Measurements from ENCODE around the gene MMP28. TPM values are rescaled to one million over a fixed set of nuclear protein-coding genes. Genes with fewer than 3 reads are reported as not detected.

MMP28 gene
- total RNA-seq, 1 experiment from 2014 or later: 2.4 TPM

DNA sequence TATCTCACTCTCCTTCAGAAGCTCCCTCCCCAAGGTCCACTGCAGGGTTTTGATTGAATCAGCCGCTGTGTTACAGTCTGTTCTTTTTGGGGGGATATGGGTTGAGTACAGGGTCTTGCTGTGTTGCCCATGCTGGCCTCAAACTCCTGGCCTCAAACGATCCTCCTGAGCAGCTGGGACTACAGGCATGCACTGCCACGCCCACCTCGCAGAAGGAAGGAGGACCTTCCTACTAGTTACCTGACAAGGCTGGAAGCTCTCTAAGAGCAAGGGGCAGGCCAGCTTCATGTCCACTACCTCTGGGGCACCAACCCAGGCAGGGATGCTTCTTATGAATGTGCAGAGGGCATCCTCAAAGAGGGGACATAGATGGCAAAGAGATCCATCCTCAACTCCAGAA is 1.9 kb upstream of the MMP28 start:
- Histone ChIP-seq H2AFZ (ENCODE audit: low read length) (no peak overlapping the region), H3K27me3 (ENCODE audit: low read length) (no peaks in the 10 kb centered on the region), H3K4me1 (ENCODE audit: insufficient read depth, low read length) (peaks cover 10% of the 10 kb centered on the region; the same call in 1 of the 2 replicates), H3F3A (ENCODE audit: low read length, unreplicated experiment) (no peaks in the 10 kb centered on the region), H4K20me1 (ENCODE audit: low read length) (no peaks in the 10 kb centered on the region), H3K4me3 (ENCODE audit: low read length) (no peak overlapping the region), H3K9ac (ENCODE audit: low read length) (no peak overlapping the region), H3K9me3 (ENCODE audit: low read length) (no peaks in the 10 kb centered on the region), H3K27ac (ENCODE audit: low read length) (no peak overlapping the region), H3K36me3 (ENCODE audit: low read depth, low read length) (no peaks in the 10 kb centered on the region), H3K79me2 (ENCODE audit: low read length) (no peaks in the 10 kb centered on the region), H3K4me2 (ENCODE audit: low read length) (no peak overlapping the region), H3K9me2 (replicated peaks; ENCODE audit: low read length) (no peaks in the 10 kb centered on the region)
- DNase-seq: no peak
- CTCF ChIA-PET: no interaction called here
- intact Hi-C loops (cut with micrococcal nuclease): no loop called here
- TF ChIP-seq EZH2phosphoT487 (IDR thresholded peaks at IDR 0.05; ENCODE audit: borderline replicate concordance, low read length): no peak
- TF ChIP-seq, protein P1, sequence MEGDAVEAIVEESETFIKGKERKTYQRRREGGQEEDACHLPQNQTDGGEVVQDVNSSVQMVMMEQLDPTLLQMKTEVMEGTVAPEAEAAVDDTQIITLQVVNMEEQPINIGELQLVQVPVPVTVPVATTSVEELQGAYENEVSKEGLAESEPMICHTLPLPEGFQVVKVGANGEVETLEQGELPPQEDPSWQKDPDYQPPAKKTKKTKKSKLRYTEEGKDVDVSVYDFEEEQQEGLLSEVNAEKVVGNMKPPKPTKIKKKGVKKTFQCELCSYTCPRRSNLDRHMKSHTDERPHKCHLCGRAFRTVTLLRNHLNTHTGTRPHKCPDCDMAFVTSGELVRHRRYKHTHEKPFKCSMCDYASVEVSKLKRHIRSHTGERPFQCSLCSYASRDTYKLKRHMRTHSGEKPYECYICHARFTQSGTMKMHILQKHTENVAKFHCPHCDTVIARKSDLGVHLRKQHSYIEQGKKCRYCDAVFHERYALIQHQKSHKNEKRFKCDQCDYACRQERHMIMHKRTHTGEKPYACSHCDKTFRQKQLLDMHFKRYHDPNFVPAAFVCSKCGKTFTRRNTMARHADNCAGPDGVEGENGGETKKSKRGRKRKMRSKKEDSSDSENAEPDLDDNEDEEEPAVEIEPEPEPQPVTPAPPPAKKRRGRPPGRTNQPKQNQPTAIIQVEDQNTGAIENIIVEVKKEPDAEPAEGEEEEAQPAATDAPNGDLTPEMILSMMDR (conservative IDR thresholded peaks at IDR 0.05; ENCODE audit: low read depth, low read length): no peak
- TF ChIP-seq EZH2 (IDR thresholded peaks at IDR 0.05; ENCODE audit: low read length, unreplicated experiment): no peak
- BruUV-seq (replicated peaks): no TSS peak
- no peak for ATAC-seq
- POLR2A ChIA-PET (ENCODE audit: unreplicated experiment): no interaction called here

DNA sequence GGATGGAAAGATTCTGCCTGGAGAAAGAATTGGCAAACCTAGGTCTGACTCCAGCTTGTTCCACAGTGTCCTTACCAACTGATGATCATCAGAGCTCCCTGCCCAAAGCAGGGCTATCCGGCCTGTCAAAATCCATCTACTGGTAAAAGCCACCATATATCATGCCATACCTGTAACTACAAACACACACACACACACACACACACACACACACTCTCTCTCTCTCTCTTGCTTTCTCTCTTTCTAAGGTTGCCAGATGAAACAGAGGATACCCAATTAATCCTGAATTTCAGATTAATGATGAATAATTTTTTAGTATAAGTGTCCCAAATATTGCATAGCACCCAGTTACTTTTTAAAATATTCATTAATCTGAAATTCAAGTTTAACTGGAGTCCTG is 1.5 kb upstream of the MMP28 start:
- Histone ChIP-seq H3K9me2 (replicated peaks; ENCODE audit: low read length) (no peaks in the 10 kb centered on the region), H3K9me3 (ENCODE audit: low read length) (no peaks in the 10 kb centered on the region), H3F3A (ENCODE audit: low read length, unreplicated experiment) (no peaks in the 10 kb centered on the region), H4K20me1 (ENCODE audit: low read length) (no peaks in the 10 kb centered on the region), H3K27me3 (ENCODE audit: low read length) (no peaks in the 10 kb centered on the region), H3K4me3 (ENCODE audit: low read length) (no peak overlapping the region), H3K4me2 (ENCODE audit: low read length) (no peak overlapping the region), H2AFZ (ENCODE audit: low read length) (no peak overlapping the region), H3K36me3 (ENCODE audit: low read depth, low read length) (no peaks in the 10 kb centered on the region), H3K79me2 (ENCODE audit: low read length) (no peaks in the 10 kb centered on the region), H3K27ac (ENCODE audit: low read length) (no peak overlapping the region), H3K9ac (ENCODE audit: low read length) (no peak overlapping the region), H3K4me1 (ENCODE audit: insufficient read depth, low read length) (peaks cover 10% of the 10 kb centered on the region; the same call in 1 of the 2 replicates)
- intact Hi-C loops (cut with micrococcal nuclease): no loop called here
- TF ChIP-seq, protein P1 (conservative IDR thresholded peaks at IDR 0.05; ENCODE audit: low read depth, low read length): no peak
- no peak for TF ChIP-seq EZH2phosphoT487 (IDR thresholded peaks at IDR 0.05; ENCODE audit: borderline replicate concordance, low read length)
- no peak for TF ChIP-seq EZH2 (IDR thresholded peaks at IDR 0.05; ENCODE audit: low read length, unreplicated experiment)
- DNase-seq: no peak
- CTCF ChIA-PET: no interaction called here
- no TSS peak for BruUV-seq (replicated peaks)
- no peak for ATAC-seq
- POLR2A ChIA-PET (ENCODE audit: unreplicated experiment): no interaction called here

DNA sequence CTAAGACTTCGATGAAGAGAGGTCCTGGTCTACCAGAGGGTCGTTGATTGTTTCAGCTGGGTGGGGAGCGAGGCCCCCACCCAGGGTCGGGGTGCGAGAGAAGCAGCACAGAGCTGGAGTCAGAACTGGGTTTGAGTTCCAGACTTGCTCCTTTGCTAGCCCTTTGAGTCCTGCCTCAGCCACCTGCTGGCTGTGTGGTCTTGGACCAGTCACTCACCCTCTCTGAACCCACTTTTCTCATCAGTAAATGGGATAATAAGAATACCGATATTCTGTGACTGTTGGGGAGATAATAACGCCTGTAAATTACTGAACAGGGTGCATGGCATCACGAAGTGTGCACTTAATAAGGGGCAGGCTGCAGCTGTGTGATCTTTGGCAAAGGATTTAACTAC is 427 bp upstream of the MMP28 start:
- Histone ChIP-seq H3K9me3 (ENCODE audit: low read length) (no peaks in the 10 kb centered on the region), H3K9me2 (replicated peaks; ENCODE audit: low read length) (no peaks in the 10 kb centered on the region), H3K79me2 (ENCODE audit: low read length) (no peaks in the 10 kb centered on the region), H3F3A (ENCODE audit: low read length, unreplicated experiment) (no peaks in the 10 kb centered on the region), H4K20me1 (ENCODE audit: low read length) (no peaks in the 10 kb centered on the region), H3K9ac (ENCODE audit: low read length) (no peak overlapping the region), H3K4me3 (ENCODE audit: low read length) (peak overlapping the region; percentile 67), H3K27ac (ENCODE audit: low read length) (no peak overlapping the region), H3K36me3 (ENCODE audit: low read depth, low read length) (no peaks in the 10 kb centered on the region), H3K4me1 (ENCODE audit: insufficient read depth, low read length) (peaks cover 10% of the 10 kb centered on the region; the same call in 1 of the 2 replicates), H2AFZ (ENCODE audit: low read length) (peak overlapping the region; percentile 80), H3K27me3 (ENCODE audit: low read length) (no peaks in the 10 kb centered on the region), H3K4me2 (ENCODE audit: low read length) (peak overlapping the region; percentile 88)
- POLR2A ChIA-PET (ENCODE audit: unreplicated experiment): no interaction called here
- BruUV-seq (replicated peaks): no TSS peak
- CTCF ChIA-PET: no interaction called here
- no peak for ATAC-seq
- intact Hi-C loops (cut with micrococcal nuclease): no loop called here
- no peak for TF ChIP-seq EZH2 (IDR thresholded peaks at IDR 0.05; ENCODE audit: low read length, unreplicated experiment)
- TF ChIP-seq EZH2phosphoT487 (IDR thresholded peaks at IDR 0.05; ENCODE audit: borderline replicate concordance, low read length): no peak
- TF ChIP-seq, protein P1 (conservative IDR thresholded peaks at IDR 0.05; ENCODE audit: low read depth, low read length): no peak
- no peak for DNase-seq

Measured in PC-3 (cell line).